ENCODE results near the gene VRK2. TPM values are rescaled to one million over a fixed set of nuclear protein-coding genes. Genes with fewer than 3 reads are reported as not detected.

Gene VRK2
- total RNA-seq (2021; ENCODE audit: unreplicated experiment): 39.6 TPM
- 15.9 TPM for polyA plus RNA-seq (2012; ENCODE audit: insufficient read length)
- percentile 71 among the genes with signal in this experiment for Bru-seq, nascent RNA
- BruChase-seq, experiment 1, labeled RNA remaining after a 2-hour chase: percentile 61 among the genes with signal in this experiment
- BruChase-seq, experiment 2, labeled RNA remaining after a 6-hour chase: percentile 58 among the genes with signal in this experiment
- long read RNA-seq, transcript VRK2-201 (13 exons, 1,888 nt): major isoform, 28 of 94 reads
- long read RNA-seq, partial matches to known transcripts: 40 of 94 reads
- long read RNA-seq, other reads (novel, unspliced or antisense): 26 of 94 reads

- ATAC-seq (peak; percentile 98), DNase-seq (ENCODE audit: low read depth, low spot score) (peak; percentile 69)
- ChIA-PET CTCF (interaction anchor here (0.6 kb wide), 1 partner anchor 55 kb away, joined by 7 read pairs; no protein-coding TSS in a partner anchor), POLR2A (no interaction called here)
- in situ Hi-C loops (cut with HindIII; ENCODE audit: low pct_unique_long_range_greater_than_20kb, low sequenced_read_pairs): no loop called here
- Histone ChIP-seq H3K27me3 (ENCODE audit: control insufficient read depth, insufficient read depth, low read length) (no peaks in the 10 kb centered on the region), H3K27ac (ENCODE audit: low read length) (peak within 1 kb of the TSS; percentile 98), H3K9me3 (ENCODE audit: control insufficient read depth, insufficient read depth, low read depth, low read length) (no peaks in the 10 kb centered on the region), H3K4me1 (ENCODE audit: control insufficient read depth, insufficient read depth, low read length) (peaks cover 6% of the 10 kb centered on the region; the same call in 1 of the 2 replicates), H3K4me3 (ENCODE audit: low read depth in 2 of 2, low read length in 2 of 2) (peak within 1 kb of the TSS; percentile 74 to 86), H3K36me3 (ENCODE audit: control insufficient read depth, insufficient read depth, low read length) (peaks cover 14% of the 10 kb centered on the region; the same call in 1 of the 2 replicates)
- TF ChIP-seq POLR2AphosphoS5 (IDR thresholded peaks at IDR 0.05; ENCODE audit: low read depth, low read length) (peak; percentile 69), REST (IDR thresholded peaks at IDR 0.05; ENCODE audit: insufficient read depth in 1 of 2, low read depth in 2 of 2, low read length in 1 of 2) (no peak), TCF7L2 (IDR thresholded peaks at IDR 0.05; ENCODE audit: low read depth, low read length) (peak; percentile 48; the same call in 1 of the 2 replicates), SIN3A (IDR thresholded peaks at IDR 0.05; ENCODE audit: borderline replicate concordance, insufficient read depth, low read depth, low read length) (peak; percentile 63; the same call in 1 of the 2 replicates)
- TF ChIP-seq, protein P1, sequence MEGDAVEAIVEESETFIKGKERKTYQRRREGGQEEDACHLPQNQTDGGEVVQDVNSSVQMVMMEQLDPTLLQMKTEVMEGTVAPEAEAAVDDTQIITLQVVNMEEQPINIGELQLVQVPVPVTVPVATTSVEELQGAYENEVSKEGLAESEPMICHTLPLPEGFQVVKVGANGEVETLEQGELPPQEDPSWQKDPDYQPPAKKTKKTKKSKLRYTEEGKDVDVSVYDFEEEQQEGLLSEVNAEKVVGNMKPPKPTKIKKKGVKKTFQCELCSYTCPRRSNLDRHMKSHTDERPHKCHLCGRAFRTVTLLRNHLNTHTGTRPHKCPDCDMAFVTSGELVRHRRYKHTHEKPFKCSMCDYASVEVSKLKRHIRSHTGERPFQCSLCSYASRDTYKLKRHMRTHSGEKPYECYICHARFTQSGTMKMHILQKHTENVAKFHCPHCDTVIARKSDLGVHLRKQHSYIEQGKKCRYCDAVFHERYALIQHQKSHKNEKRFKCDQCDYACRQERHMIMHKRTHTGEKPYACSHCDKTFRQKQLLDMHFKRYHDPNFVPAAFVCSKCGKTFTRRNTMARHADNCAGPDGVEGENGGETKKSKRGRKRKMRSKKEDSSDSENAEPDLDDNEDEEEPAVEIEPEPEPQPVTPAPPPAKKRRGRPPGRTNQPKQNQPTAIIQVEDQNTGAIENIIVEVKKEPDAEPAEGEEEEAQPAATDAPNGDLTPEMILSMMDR (IDR thresholded peaks at IDR 0.05): peak; percentile 14; the same call in 1 of the 2 replicates
- BruUV-seq (replicated peaks): no TSS peak
- intact Hi-C loops (cut with micrococcal nuclease; ENCODE audit: unreplicated experiment): no loop called here
Measured at GRCh38 chr2:58046585-58047372, at the start of gene VRK2. TSS of gene VRK2 (plus strand) at chr2:58046806. CDS start at chr2:58048832, 2,026 bp downstream.

- in situ Hi-C loops (cut with HindIII; ENCODE audit: low pct_unique_long_range_greater_than_20kb, low sequenced_read_pairs) (no loop called here), intact Hi-C loops (cut with micrococcal nuclease; ENCODE audit: unreplicated experiment) (no loop called here)
- CTCF ChIA-PET: no interaction called here
- no peaks in the 10 kb centered on the region; the same call in 1 of the 2 replicates for H3K27me3 ChIP-seq (ENCODE audit: control insufficient read depth, insufficient read depth, low read length)
- POLR2A ChIA-PET: no interaction called here
- DNase-seq (ENCODE audit: low read depth, low spot score) (no peak), ATAC-seq (no peak)
- H3K4me3 ChIP-seq (ENCODE audit: low read depth in 2 of 2, low read length in 2 of 2): no peak overlapping the region
- H3K9me3 ChIP-seq (ENCODE audit: control insufficient read depth, insufficient read depth, low read depth, low read length): no peaks in the 10 kb centered on the region
- BruUV-seq (replicated peaks): no TSS peak
- H3K4me1 ChIP-seq (ENCODE audit: control insufficient read depth, insufficient read depth, low read length): no peaks in the 10 kb centered on the region
- H3K36me3 ChIP-seq (ENCODE audit: control insufficient read depth, insufficient read depth, low read length): no peaks in the 10 kb centered on the region
- TF ChIP-seq SIN3A (IDR thresholded peaks at IDR 0.05; ENCODE audit: borderline replicate concordance, insufficient read depth, low read depth, low read length) (no peak), POLR2AphosphoS5 (IDR thresholded peaks at IDR 0.05; ENCODE audit: low read depth, low read length) (no peak), REST (IDR thresholded peaks at IDR 0.05; ENCODE audit: insufficient read depth in 1 of 2, low read depth in 2 of 2, low read length in 1 of 2) (no peak), TCF7L2 (IDR thresholded peaks at IDR 0.05; ENCODE audit: low read depth, low read length) (no peak)
- TF ChIP-seq, protein P1 (IDR thresholded peaks at IDR 0.05): no peak
- H3K27ac ChIP-seq (ENCODE audit: low read length): no peak overlapping the region
Measured at GRCh38 chr2:58006256-58006951, 40.2 kb upstream of the VRK2 start.
